Measurements from ENCODE around the gene UCN2. TPM values are rescaled to one million over a fixed set of nuclear protein-coding genes. Genes with fewer than 3 reads are reported as not detected.

UCN2 gene
- total RNA-seq (not detected in 2 replicates), polyA plus RNA-seq (0.05 and 0.11 TPM in 2 replicates), polyA minus RNA-seq (not detected in 2 replicates), Bru-seq, nascent RNA (not detected), BruChase-seq, experiment 1, labeled RNA remaining after a 6-hour chase (percentile 40 among the genes with signal in this experiment), BruChase-seq, experiment 2, labeled RNA remaining after a 2-hour chase (percentile 12 among the genes with signal in this experiment)
- polyA plus RNA-seq (2011; cell fraction: cytosol; rRNA removed): not detected in 2 replicates
- polyA plus RNA-seq (2011; cell fraction: nucleus; rRNA removed): 0.22 and 0.27 TPM in 2 replicates
- polyA plus RNA-seq (2012): not detected in 2 replicates
- polyA minus RNA-seq (2011; cell fraction: cytosol; rRNA and poly(A)+ RNA removed): not detected
- polyA minus RNA-seq (2011; cell fraction: nucleus; rRNA and poly(A)+ RNA removed): not detected in 2 replicates
- long read RNA-seq: 0 reads

- Histone ChIP-seq H3K4me1 (ENCODE audit: control insufficient read depth, extremely low read depth, insufficient read depth, low read length) (peaks cover 21% of the 10 kb centered on the region), H3K27me3 (ENCODE audit: control insufficient read depth in 2 of 2, insufficient read depth in 2 of 2, low read length in 2 of 2) (no peaks in the 10 kb centered on the region), H3K79me2 (ENCODE audit: control insufficient read depth, insufficient read depth, low read length) (no peaks in the 10 kb centered on the region), H4K20me1 (replicated peaks; ENCODE audit: control insufficient read depth, extremely low read depth, insufficient read depth, low read length) (no peaks in the 10 kb centered on the region), H3K9me1 (replicated peaks; ENCODE audit: control insufficient read depth, extremely low read depth, insufficient read depth, low read length) (no peaks in the 10 kb centered on the region), H2AFZ (ENCODE audit: low read depth, low read length) (peak within 1 kb of the TSS; percentile 95), H3K27ac (ENCODE audit: insufficient read depth, low read depth, low read length) (peak within 1 kb of the TSS; percentile 76), H3K36me3 (ENCODE audit: control insufficient read depth in 2 of 2, extremely low read depth in 1 of 2, insufficient read depth in 2 of 2, low read length in 2 of 2) (no peaks in the 10 kb centered on the region), H3K4me2 (ENCODE audit: insufficient read depth, low read length) (peak within 1 kb of the TSS; percentile 38), H3K9ac (replicated peaks; ENCODE audit: extremely low read depth, insufficient read depth, low read length) (peak within 1 kb of the TSS; percentile 51), H3K4me3 (replicated peaks in 1 of 3; ENCODE audit: insufficient read depth in 1 of 3, low read depth in 1 of 3, low read length in 3 of 3) (no peak within 1 kb of the TSS), H3K9me3 (replicated peaks; ENCODE audit: control insufficient read depth, insufficient read depth, low read length) (no peaks in the 10 kb centered on the region)
- TF ChIP-seq EZH2 (IDR thresholded peaks at IDR 0.05; ENCODE audit: borderline replicate concordance, low read depth, low read length, severe bottlenecking) (no peak), MAX (IDR thresholded peaks at IDR 0.05; ENCODE audit: insufficient read depth, insufficient read length) (no peak), POLR2A (IDR thresholded peaks at IDR 0.05; ENCODE audit: low read depth, low read length) (no peak), GATA2 (IDR thresholded peaks at IDR 0.05; ENCODE audit: insufficient read depth, insufficient read length, low read depth, low read length) (no peak)
- FAIRE-seq (peak; percentile 21), DNase-seq (ENCODE audit: low read depth, low spot score) (no peak)
- POLR2A ChIA-PET: no interaction called here
- dilution Hi-C loops (cut with MboI; ENCODE audit: extremely low pct_ligation_motif_present, low sequenced_read_pairs) (no loop called here), intact Hi-C loops (cut with micrococcal nuclease) (no loop called here)
- no TSS peak for BruUV-seq (replicated peaks)
- CTCF ChIA-PET: interaction anchor here (0.7 to 1.3 kb wide), 3 partner anchors 14 to 128 kb away, joined by 3 to 6 read pairs (median 3); no protein-coding TSS in a partner anchor
These were observed at the start of gene UCN2 for GRCh38 chr3:48563382-48563918. TSS of gene UCN2 (minus strand) at chr3:48563781. CDS start at chr3:48563124, 657 bp downstream.

- dilution Hi-C loops (cut with MboI; ENCODE audit: extremely low pct_ligation_motif_present, low sequenced_read_pairs): no loop called here
- FAIRE-seq: no peak
- intact Hi-C loops (cut with micrococcal nuclease): no loop called here
- Histone ChIP-seq H2AFZ (ENCODE audit: low read depth, low read length) (no peak overlapping the region), H3K36me3 (ENCODE audit: control insufficient read depth in 2 of 2, extremely low read depth in 1 of 2, insufficient read depth in 2 of 2, low read length in 2 of 2) (no peaks in the 10 kb centered on the region), H3K27me3 (ENCODE audit: control insufficient read depth in 2 of 2, insufficient read depth in 2 of 2, low read length in 2 of 2) (no peaks in the 10 kb centered on the region), H3K4me2 (ENCODE audit: insufficient read depth, low read length) (no peak overlapping the region), H3K79me2 (ENCODE audit: control insufficient read depth, insufficient read depth, low read length) (peaks cover 13% of the 10 kb centered on the region), H3K27ac (ENCODE audit: insufficient read depth, low read depth, low read length) (no peak overlapping the region), H3K9me1 (replicated peaks; ENCODE audit: control insufficient read depth, extremely low read depth, insufficient read depth, low read length) (no peaks in the 10 kb centered on the region), H3K9ac (replicated peaks; ENCODE audit: extremely low read depth, insufficient read depth, low read length) (no peak overlapping the region), H3K4me3 (replicated peaks in 1 of 3; ENCODE audit: insufficient read depth in 1 of 3, low read depth in 1 of 3, low read length in 3 of 3) (no peak overlapping the region), H4K20me1 (replicated peaks; ENCODE audit: control insufficient read depth, extremely low read depth, insufficient read depth, low read length) (no peaks in the 10 kb centered on the region), H3K4me1 (ENCODE audit: control insufficient read depth, extremely low read depth, insufficient read depth, low read length) (peaks cover 14% of the 10 kb centered on the region), H3K9me3 (replicated peaks; ENCODE audit: control insufficient read depth, insufficient read depth, low read length) (peaks cover 3% of the 10 kb centered on the region)
- BruUV-seq (replicated peaks): no TSS peak
- ChIA-PET CTCF (interaction anchor here (1.1 to 1.5 kb wide), 2 partner anchors 24 to 49 kb away, joined by 3 read pairs; partner anchors contain the start of gene UCN2), POLR2A (no interaction called here)
- TF ChIP-seq POLR2AphosphoS5 (IDR thresholded peaks at IDR 0.05; ENCODE audit: insufficient read depth, low read depth, low read length): no peak
- DNase-seq (ENCODE audit: low read depth, low spot score): no peak
These were observed 48.7 kb upstream of the UCN2 start for GRCh38 chr3:48612309-48612708.
